ENCODE measurements around the gene IGSF21. TPM values are rescaled to one million over a fixed set of nuclear protein-coding genes. Genes with fewer than 3 reads are reported as not detected.

The IGSF21 gene
- total and polyA plus RNA-seq, 2 of the 4 experiments (the other 2 are of a cell fraction): not detected

- H3K23ac ChIP-seq (ENCODE audit: low read depth, low read length): no peak overlapping the region
- no peak overlapping the region for H2AK9ac ChIP-seq (replicated peaks; ENCODE audit: low read depth, low read length, poor library complexity)
- no peaks in the 10 kb centered on the region for H3K79me1 ChIP-seq (ENCODE audit: low read depth in 1 of 2, low read length in 2 of 2)
- no peak overlapping the region for H3K4me2 ChIP-seq (ENCODE audit: low read depth, low read length)
- no peak overlapping the region for H3K4me3 ChIP-seq (ENCODE audit: insufficient read depth, low read depth, low read length)
- H3K4me1 ChIP-seq (ENCODE audit: control insufficient read depth, insufficient read depth, low read length): no peaks in the 10 kb centered on the region
- DNase-seq (no peak), ATAC-seq (ENCODE audit: low read depth) (no peak)
- H3K9me3 ChIP-seq (ENCODE audit: control insufficient read depth, insufficient read depth, low read length): no peaks in the 10 kb centered on the region
- no peak overlapping the region for H2BK20ac ChIP-seq (ENCODE audit: low read depth, low read length)
- no peak overlapping the region for H2BK15ac ChIP-seq (ENCODE audit: low read depth, low read length)
- H3K36me3 ChIP-seq (ENCODE audit: control insufficient read depth, insufficient read depth, low read length): no peaks in the 10 kb centered on the region
- no peak overlapping the region for H2BK120ac ChIP-seq (ENCODE audit: low read depth, low read length)
- no peak overlapping the region for H4K8ac ChIP-seq (ENCODE audit: low read depth in 2 of 2, low read length in 2 of 2)
- H3K14ac ChIP-seq (replicated peaks; ENCODE audit: low read depth, low read length): no peak overlapping the region
- BruUV-seq (replicated peaks): no TSS peak
- no peak for TF ChIP-seq SMC3 (IDR thresholded peaks at IDR 0.05; ENCODE audit: low read depth, low read length)
- no peak for TF ChIP-seq CTCF (conservative IDR thresholded peaks at IDR 0.05; ENCODE audit: low read depth, low read length)
- no peak for TF ChIP-seq FOS (IDR thresholded peaks at IDR 0.05; ENCODE audit: low read depth, low read length)
- no peak for TF ChIP-seq USF2 (IDR thresholded peaks at IDR 0.05; ENCODE audit: low read depth, low read length)
- no peak for TF ChIP-seq RCOR1 (IDR thresholded peaks at IDR 0.05; ENCODE audit: insufficient replicate concordance, low read length)
- no peak overlapping the region for H3K56ac ChIP-seq (ENCODE audit: extremely low read depth, insufficient read depth, low read length)
- H3K4ac ChIP-seq (ENCODE audit: low read depth, low read length): no peak overlapping the region
- no peaks in the 10 kb centered on the region for H3K9me1 ChIP-seq (ENCODE audit: insufficient read depth, low read length)
- H4K5ac ChIP-seq (ENCODE audit: low read depth, low read length): no peak overlapping the region
- dilution Hi-C loops (cut with HindIII; ENCODE audit: low sequenced_read_pairs, unreplicated experiment) (no loop called here), intact Hi-C loops (cut with micrococcal nuclease) (no loop called here), in situ Hi-C loops (cut with MboI; ENCODE audit: low sequenced_read_pairs) (no loop called here)
- 40% methylated on average over 7 of the region's 13 CpGs; no CpG with 5 or more reads in 1 of the 2 experiments for WGBS, 2 experiments (ENCODE audit: extremely low coverage in 2 of 2, insufficient read length in 1 of 2)
- no peak overlapping the region for H2AFZ ChIP-seq (replicated peaks; ENCODE audit: low read length, poor library complexity)
- H2BK5ac ChIP-seq (ENCODE audit: low read depth, low read length, poor library complexity, severe bottlenecking): no peak overlapping the region
- POLR2A ChIA-PET (ENCODE audit: unreplicated experiment): no interaction called here
- no peaks in the 10 kb centered on the region for H3K27me3 ChIP-seq (ENCODE audit: control insufficient read depth, insufficient read depth, low read length)
- H4K91ac ChIP-seq (ENCODE audit: insufficient read depth, low read depth, low read length): no peak overlapping the region
- no peaks in the 10 kb centered on the region for H4K20me1 ChIP-seq (ENCODE audit: insufficient read depth, low read length)
- no peak overlapping the region for H3K27ac ChIP-seq (ENCODE audit: insufficient read depth, low read length)
- CTCF ChIA-PET: no interaction called here
- no peak overlapping the region for H2AK5ac ChIP-seq (ENCODE audit: low read depth, low read length)
- no peak overlapping the region for H3K18ac ChIP-seq (ENCODE audit: low read depth, low read length)
- no peak overlapping the region for H3K9ac ChIP-seq (ENCODE audit: low read depth, low read length)
Observed at GRCh38 chr1:18166341-18166740, 58.7 kb downstream of the IGSF21 start.

Measured in IMR-90 (cell line).